Vagina (tissue), 2 donors: ENCODE data around the gene MAGEF1.

Source experiments
- CTCF ChIP-seq, 3 experiments: fragments of 450-650 bp in 2 of 3; fragments of 200-600 bp in 1 of 3; sonication (generic) in 1 of 3; IDR thresholded peaks; one replicate each; pipeline ENCODE4 v1.5.1; 2017 to 2019; ENCODE audit warnings: antibody characterized with exemption in 3 of 3, mild to moderate bottlenecking in 2 of 3, moderate library complexity in 2 of 3
- POLR2A ChIP-seq, 2 donors: fragments of 450-650 bp; IDR thresholded peaks; one replicate each; pipeline ENCODE4 v1.6.1; 2017; ENCODE audit warnings: antibody characterized with exemption in 2 of 2, mild to moderate bottlenecking in 2 of 2, moderate library complexity in 2 of 2
- POLR2AphosphoS5 ChIP-seq, 2 donors: sonication (generic); formaldehyde crosslinking; IDR thresholded peaks; one replicate each; pipeline ENCODE4 v1.9.0; 2017; ENCODE audit warnings: antibody characterized with exemption in 2 of 2, mild to moderate bottlenecking in 2 of 2, low read depth in 1 of 2; ENCODE audit not compliant: insufficient read depth in 1 of 2

- TF ChIP-seq CTCF (IDR thresholded peaks at IDR 0.05) (no peak), POLR2A (IDR thresholded peaks at IDR 0.05) (no peak), POLR2AphosphoS5 (IDR thresholded peaks at IDR 0.05; ENCODE audit: insufficient read depth in 1 of 2, low read depth in 1 of 2) (no peak)
Measured at GRCh38 chr3:184697845-184698244, 14.0 kb downstream of the MAGEF1 start.
